HG03025 (cell line): ENCODE data around the gene AGAP1.

ENCODE experiments used
- ATAC-seq: cut with Tn5 transposase; IDR thresholded peaks from one replicate; pipeline ENCODE4 v1.9.1; 2021; ENCODE audit warnings: mild to moderate bottlenecking, moderate library complexity; ENCODE audit not compliant: unreplicated experiment, low FRiP score

Gene AGAP1

DNA sequence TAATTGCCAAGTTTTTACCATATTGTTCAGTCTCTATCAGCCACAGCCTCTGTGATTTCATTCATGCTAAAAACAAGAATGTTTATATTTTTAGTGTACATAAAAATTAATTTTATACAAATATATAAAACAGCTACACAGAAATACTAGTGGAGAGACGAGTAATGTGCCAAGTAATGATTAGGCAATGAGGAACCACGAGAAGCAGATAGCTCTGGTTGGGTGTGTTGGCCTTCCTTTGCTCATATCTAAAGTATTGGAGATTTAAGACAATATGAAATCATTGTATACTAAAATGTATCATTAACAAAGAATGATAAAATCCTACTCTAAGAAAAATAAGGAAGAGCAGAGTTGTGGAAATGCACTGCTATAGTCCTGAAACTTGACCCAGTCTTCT, 326.7 kb downstream of the AGAP1 start:
- ATAC-seq = no peak

DNA sequence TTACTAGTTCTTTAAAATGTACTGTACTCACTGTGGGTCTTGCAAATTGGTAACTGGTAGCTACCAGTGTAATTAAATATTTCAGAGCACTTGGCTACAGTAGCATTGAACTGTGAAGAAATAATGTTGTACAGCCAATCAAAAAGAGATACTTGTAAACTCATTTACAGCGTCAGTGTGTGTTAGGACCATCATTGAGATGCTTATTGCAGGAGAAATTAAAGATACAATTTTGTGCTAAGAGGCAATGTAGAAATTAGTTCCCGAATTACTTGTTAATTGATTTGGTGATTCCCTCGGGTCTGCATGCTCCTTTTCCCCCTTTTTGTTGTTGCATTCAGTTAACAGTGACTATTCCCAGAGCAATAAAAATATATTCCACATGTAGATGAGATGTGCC, 330.5 kb downstream of the AGAP1 start:
- ATAC-seq = no peak

DNA sequence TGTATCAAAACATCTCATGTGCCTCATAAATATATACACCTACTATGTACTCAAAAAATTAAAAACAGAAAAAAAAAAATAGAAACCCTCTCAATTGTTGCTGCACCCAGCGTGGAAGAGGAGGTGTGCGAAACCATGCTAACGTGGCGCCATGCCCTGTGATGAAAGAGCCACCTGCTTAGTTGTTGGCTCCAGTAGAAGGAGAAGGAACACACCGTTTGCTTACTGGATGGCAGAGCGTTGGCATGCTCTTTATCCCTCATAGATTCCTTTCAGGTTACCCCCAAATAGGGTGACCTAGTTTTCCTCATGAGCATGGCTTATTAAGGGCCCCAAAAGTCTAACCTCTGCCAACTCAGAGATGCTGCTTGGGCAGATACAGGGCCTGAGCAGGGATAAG, 332.1 kb downstream of the AGAP1 start:
- ATAC-seq = no peak

DNA sequence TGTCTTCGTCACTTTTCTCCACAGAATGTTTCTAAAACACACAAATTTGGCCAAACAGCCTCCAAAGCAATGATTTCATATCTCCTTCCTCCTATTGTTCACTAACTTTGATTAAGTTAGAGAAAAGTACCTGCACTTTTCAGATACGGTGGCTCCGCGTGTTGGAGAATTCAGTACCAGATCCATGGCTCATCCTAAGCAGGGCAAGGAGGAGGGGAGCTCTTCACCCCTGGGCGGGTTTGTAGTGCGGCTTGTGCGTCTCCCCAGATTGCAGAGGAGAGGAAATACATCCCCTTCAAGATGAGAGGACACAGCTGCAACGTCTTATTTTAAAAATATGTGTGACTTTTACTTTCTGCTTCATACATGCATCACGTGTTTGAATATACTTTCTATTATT, 333.0 kb downstream of the AGAP1 start:
- ATAC-seq = no peak

DNA sequence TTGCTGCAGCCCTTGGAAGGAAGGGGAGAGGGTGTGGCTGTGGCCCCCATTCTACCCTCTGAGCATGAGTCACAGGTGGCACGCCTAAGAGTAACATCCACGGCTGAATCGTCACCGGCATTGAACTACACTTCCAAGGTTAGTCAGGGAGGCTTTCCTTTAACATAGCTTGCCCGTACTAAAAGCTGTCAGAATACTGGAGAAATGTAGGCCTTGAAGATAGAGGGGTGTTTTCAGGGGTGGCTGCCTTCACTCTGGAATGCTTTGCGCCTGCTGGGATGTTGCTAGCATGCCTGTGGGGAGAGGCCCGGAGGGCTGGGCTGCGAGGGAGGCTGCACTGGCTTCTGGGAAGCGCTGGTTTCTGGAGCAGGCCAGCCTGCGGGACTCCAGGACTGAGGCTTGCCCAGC, 333.7 kb downstream of the AGAP1 start:
- no peak for ATAC-seq

DNA sequence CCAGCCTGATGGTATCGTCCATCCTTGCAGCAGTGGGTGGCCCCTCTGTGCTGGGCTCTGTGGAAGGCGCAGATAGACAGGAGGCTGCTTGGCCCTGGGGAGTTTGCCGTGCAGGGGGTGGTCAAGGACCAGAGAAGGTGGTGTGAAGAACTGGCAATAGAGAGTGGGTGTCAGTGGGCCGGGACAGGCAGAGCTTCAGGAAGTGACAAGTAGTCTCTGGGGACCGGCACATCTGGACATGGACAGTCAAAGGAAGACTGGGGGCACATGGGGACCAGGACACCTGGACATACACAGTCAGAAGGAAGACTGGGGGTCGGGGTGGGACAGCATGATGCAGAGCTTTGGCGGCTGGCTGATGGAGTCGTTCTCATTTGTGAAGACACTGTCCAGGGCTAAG, 335.9 kb downstream of the AGAP1 start:
- no peak for ATAC-seq

DNA sequence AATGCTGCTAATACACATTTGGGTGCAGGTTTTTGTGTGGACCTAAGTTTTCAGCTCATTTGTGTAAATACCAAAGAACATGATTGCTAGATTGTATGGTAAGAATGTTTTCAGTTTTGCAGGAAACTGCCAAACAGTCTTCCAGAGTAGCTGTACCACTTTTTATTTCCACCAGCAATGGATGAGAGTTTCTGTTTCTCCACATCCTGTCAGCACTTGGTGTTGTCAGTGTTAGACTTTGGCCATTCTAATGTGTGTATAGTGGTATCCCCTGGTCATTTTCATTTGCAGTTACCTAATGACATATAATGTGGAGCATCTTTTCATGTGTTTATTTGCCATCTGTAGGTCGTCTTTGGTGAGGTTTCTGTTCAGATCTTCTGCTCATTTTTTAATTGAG, 337.9 kb downstream of the AGAP1 start:
- ATAC-seq = no peak

DNA sequence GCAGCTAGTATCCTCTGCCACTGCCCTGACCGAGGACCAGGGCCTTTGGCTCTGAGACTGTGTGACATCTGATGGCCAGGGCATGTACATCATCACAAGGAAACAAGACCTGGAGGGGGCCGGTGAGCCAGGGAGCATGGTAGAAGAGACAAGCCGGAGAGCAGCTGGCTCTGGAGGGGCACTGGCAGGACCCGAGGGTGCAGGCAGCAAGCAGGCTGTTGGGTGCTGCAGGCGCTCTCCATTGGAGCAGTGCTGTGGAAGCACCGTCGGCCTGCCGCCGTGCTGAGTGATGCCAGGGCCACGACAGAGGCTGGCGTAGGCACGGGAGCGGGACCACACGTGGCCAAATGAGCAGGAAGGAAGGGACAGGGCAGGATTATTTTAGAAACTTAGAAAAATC, 339.1 kb downstream of the AGAP1 start:
- no peak for ATAC-seq

DNA sequence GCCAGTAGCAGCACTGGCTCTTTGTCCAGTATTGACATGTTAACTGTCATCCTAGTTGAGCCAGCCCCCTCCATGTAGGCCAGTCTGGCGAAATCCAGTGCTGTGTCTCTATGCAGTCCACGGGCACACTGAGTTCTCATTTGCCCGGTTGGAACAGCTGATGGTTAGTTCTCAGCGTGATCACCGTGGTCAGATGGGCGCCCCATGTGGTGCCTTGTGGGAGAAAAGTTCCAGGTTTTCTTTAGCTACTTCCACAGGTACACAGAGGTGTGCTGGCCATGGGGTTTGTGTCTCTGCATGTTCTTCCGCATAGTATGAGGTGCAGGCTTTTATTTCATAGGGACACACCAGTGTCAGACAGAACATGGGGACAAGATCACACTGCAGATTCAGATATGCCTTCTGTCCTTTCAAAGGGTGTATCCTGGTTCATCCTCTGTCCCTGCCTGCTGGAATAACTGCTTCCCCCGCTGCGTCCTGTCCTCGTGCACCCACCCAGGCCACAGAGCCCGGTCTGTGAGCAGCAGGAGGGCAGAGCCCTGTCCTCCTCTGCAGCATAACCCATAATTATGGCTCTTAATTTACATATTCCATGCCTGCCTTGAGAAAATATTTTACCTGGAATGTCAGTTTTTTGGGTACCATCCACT, 340.3 kb downstream of the AGAP1 start:
- ATAC-seq = no peak

DNA sequence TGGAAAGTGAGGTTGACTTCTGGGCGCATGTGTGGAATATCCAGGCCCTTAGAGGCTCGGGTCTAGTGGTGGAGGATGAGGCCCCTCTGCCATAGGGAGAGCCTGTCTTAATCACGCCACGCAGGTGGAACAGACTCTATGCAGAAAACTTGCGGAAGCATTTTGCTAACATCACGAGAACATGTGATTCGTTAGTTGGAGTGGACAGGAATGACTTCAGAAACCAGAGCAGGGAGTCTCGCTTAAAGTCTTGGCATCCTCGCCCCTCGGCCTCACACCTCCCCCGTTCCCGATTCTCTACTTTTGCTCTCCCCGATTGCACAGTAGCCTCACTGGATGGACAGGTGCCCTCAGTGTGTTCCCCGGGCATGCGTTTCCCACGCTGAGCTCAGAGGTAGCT, 340.9 kb downstream of the AGAP1 start:
- ATAC-seq = no peak

DNA sequence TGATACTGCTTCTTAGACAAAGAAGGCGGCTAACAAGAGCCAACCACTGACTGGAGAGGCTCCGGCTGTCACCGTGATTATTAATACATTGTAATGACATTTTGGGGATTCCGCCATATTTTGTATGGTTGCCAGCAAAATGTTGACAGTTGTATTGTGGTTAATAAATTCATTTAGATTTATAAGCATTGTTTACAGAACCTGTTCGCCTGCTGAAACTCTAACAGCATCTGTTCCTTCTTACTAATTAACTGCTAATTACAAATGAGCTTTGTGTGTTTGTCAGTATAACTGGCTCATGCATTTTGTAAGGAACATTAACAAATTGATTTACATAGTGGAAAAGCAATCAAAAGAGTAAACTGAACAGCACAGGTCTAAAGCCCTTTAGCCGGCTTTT, 342.0 kb downstream of the AGAP1 start:
- no peak for ATAC-seq

DNA sequence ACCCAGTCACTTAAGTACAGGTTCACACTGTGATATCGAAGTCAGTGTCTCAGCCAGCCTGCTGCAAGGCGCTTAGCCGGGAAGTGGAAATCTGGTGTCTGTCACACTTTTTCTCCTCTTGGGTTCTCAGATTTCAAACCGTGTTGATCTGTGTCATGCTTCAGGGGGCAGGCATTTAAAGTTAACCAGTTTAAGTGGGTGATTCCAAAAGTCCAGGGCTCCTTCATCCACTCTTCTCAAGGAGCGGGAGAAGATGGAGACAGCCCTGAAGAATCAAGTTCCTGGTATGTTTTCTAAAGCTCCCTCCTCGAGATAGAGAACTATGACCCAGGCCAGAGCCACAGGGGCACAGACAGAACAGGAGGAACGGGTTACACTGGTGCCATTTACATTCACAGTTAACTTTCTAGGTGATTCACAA, 342.7 kb downstream of the AGAP1 start:
- ATAC-seq = no peak

DNA sequence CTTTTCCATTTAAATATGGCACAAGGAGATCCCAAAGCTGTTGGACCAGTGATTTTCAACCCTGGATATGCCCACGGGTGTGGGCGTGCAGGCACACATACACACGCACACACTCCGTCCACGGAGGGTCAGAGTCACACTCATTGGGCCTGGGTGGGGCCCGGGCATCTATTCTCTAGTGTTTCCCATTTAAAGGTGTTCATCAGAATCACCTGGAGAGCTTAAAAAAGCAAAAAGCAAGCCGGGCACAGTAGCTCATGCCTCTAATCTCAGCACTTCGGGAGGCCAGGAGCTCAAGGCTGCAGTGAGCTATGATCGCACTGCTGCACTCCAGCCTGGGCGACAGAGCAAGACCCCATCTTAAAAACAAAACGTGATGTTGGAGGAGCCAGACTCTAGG, 345.4 kb downstream of the AGAP1 start:
- no peak for ATAC-seq

DNA sequence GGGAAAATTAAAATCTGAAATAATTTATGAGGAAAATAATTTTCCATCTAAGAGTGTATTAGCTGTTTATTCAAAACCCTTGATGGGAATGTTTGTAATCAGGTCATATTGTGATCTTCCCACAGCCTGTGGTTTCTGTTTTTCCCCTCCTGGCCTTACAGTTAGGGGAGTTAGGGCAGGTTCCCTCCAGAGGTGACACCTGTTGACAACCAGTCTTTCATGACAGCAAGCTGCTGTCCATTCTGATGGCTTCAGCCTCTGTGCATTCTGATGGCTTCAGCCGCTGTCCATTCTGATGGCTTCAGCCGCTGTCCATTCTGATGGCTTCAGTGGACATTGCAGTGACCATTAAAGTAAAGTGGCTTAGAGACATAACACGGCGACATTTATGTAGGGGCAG, 346.1 kb downstream of the AGAP1 start:
- no peak for ATAC-seq

DNA sequence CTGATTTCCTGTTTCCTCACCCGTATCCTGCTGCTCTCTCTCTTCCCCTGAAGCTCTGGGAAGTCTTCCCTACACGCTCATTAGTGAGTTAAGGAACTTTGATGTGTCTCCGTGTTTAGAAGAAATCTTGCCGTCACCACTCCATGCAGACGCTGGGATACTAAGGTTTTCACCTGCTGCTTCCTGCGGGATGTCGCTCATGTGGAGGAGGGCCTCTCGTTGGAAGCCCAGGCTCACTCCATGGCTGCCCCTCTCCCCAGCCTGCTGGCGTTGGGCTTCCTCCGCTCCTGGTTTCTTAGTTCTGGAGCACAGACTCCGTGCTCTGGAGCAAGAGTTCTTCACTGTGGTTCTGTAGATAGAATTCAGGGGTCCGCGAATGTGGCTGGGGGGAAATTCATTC, 348.0 kb downstream of the AGAP1 start:
- ATAC-seq = no peak

DNA sequence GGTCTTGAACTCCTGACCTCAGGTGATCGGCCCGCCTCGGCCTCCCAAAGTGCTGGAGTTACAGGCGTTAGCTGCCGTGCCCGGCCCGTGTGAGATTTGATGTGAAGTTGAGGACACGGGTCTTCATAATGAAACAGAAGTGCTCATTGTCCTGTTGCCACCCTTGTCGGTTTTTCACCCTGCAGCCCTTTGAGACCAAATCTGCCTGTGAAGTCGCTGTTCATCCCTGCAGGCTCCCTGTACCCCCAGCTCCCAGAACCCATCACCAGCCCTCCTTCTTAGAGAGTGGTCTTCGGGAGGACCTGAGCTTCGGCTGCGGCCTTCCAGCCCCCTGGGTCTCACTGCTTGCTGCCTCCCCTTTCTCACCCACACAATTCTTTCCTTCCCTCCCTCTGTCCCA, 349.1 kb downstream of the AGAP1 start:
- ATAC-seq = no peak

DNA sequence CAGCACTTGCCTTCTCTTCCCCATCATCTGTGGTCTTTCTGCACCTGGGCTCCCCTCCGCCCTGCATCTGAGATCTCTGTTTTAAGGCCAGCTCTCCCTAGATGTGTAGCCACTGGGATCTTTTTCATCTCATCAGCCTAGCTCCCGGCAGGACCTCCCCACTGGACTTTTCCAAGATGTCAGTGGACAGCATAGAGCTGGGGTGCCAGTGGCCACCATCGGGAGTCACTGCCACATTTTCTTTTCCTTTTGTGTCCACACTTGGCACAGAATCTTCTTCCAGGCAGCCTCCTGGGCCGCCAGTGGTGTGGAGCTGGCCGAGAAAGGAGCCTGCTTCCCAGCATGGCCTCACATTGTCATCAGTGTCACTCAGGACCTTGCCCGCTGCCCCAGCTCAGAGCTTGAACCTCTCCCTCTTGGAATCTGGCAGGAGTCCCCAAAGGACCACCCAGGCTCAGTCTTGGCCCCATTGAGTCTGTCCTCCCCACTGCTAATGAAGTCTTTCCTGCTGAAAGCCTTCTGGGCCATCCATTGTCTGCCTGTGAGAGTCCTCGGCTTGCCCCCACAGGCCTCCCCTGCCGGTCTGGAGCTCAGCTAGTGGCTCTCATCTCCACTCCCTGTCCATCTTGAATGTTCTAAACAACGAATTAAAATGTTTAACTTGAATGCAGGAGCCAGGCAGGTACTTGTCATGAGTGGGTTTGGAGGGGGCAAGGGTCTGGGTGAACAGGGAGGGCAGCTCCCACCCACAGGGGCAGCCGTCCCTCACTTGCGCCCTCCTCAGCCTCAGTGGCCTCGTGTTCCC, 349.9 kb downstream of the AGAP1 start:
- ATAC-seq = no peak

DNA sequence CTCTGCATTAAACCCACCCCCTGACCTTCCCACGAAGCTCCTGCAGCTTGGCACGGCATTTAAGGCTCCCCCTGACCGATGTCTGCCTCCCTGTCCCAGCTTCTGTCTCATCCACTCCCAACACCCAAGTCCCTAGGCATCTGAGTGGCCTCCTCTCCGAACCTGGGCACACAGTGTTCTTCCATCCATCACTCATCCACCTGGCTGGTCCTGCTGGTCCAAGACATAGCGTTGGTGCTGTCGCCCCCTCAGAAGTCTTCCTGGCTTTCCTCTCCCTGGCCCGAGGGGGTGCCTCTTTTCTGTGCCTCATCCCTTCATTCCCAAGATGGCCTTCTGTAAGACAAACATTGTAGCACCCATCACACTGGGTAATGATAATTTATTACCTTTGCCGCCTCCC, 350.7 kb downstream of the AGAP1 start:
- no peak for ATAC-seq

DNA sequence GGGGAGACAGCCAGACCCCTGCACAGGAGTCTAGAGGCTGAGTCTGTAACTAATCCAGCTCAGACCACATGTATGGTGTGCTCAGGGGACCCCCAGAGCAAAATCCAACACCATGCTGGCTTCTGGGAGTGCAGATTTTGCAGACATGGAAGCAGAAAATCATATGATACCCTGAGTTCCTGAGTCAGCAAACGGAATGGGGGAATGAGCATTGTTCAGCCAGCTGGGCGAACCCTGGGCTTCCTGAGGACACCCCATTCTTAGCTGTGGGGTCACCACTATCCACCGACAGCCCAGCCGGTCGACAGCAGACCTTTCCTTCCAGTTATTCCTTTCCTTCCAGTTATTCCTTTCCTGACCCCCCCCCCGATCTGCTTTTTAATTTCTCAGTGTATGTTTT, 351.4 kb downstream of the AGAP1 start:
- ATAC-seq = no peak

DNA sequence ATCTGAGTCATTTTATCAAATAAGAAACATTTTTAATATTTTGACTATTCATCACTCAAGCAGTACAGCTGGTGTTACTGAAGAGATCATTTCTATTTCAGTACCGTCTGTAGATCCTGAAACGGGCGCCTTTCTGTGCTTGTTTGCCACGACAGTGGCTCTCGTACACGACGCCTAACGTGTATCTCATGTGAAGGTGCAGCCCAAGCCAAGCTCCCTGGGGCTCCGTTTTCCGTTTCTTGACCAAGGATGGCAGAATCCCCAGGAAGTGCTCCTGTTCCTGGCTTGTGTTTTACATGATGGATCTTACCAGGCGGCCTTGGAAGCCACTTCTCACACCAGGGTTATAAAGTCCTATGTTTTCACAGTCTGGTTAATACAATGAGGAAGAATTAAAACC, 353.7 kb downstream of the AGAP1 start:
- ATAC-seq = no peak

DNA sequence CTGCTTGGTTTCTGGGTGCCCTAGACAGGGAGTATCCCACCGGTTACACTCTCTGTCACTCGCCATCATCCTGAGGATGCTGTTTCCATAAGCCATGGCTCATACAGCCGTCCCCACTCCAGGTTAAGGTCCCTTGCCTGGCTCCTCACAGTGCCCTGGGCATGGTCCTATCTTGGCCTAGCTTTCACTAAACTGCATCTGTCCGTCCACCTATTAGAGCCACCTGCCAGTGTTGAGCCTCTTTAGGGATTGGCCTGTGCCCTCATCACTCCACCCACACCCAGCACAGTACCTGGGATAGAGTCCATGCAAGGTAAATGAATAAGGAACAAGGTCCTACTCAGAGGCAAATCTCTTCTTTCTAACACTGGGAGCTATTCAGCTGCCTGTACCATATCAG, 354.2 kb downstream of the AGAP1 start:
- ATAC-seq = no peak

DNA sequence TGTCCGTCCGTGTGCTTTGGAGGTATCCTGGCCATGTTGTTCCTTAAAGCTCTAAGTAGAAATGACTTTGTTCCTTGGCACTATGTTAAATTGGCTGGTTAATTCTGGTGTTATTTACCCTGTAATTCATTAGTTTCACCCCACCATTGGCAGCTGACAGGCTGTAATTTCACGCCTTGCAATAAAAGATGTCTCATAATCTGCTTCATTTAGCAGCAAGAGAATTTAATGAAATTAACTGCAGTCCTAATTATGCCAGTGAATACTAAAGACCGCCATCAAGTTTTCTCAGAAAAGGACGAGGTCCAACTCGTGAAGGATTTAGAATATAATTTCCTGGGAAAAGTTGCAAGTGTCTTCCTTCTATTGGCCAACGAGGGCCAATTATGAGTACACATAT, 355.1 kb downstream of the AGAP1 start:
- ATAC-seq = no peak
